Mesangial cell (primary cell): ENCODE results near the gene TMPRSS6. TPM values are rescaled to one million over a fixed set of nuclear protein-coding genes. Genes with fewer than 3 reads are reported as not detected.

ENCODE experiments used
- total RNA-seq: library from RNA; depleted of rRNA; stranded (reverse); fragments of >200 nt; gene quantifications from 2 replicates; pipeline ENCODE4 v1.2.3, GENCODE V29; 2015

Gene TMPRSS6
- not detected in 2 replicates for total RNA-seq

GRCh38 chr22:37109242-37109917 is at the start of gene TMPRSS6:
Gene TMPRSS6, minus strand, starts transcription at chr22:37109713. Its CDS starts 6,296 bp downstream, at chr22:37103417.

GRCh38 chr22:37051391-37052385 is 57.8 kb downstream of the TMPRSS6 start, which contains the start of gene KCTD17:
Gene KCTD17, plus strand, starts transcription at chr22:37051742. Its CDS starts 19 bp downstream, at chr22:37051761.

GRCh38 chr22:37019309-37020191 is 90.0 kb downstream of the TMPRSS6 start, which contains the start of the genes MPST and TST:
Gene MPST, plus strand, starts transcription at chr22:37019742. Its CDS starts 95 bp downstream, at chr22:37019837.
Gene TST, minus strand, starts transcription at chr22:37019447. Its CDS starts 715 bp downstream, at chr22:37018732.

Other genes with a start within 250 kb of the TMPRSS6 start
- gene NCF4, start 248.7 kb downstream of the TMPRSS6 start, total RNA-seq, result not detected in 2 replicates
- not detected in 2 replicates for gene CSF2RB, start 196.1 kb downstream of the TMPRSS6 start, total RNA-seq
- gene TST, start 90.3 kb downstream of the TMPRSS6 start, total RNA-seq, result 45.5 and 101 TPM in 2 replicates
- 227 and 267 TPM in 2 replicates for gene MPST, start 90.0 kb downstream of the TMPRSS6 start, total RNA-seq
- 34.7 and 35.8 TPM in 2 replicates for gene KCTD17, start 58.0 kb downstream of the TMPRSS6 start, total RNA-seq
- 0.16 and 1.8 TPM in 2 replicates for gene IL2RB, start 40.2 kb upstream of the TMPRSS6 start, total RNA-seq
- gene C1QTNF6, start 78.5 kb upstream of the TMPRSS6 start, total RNA-seq, result 7.7 and 23.1 TPM in 2 replicates
- gene SSTR3, start 102.8 kb upstream of the TMPRSS6 start, total RNA-seq, result not detected in 2 replicates
- 56.3 and 104 TPM in 2 replicates for gene RAC2, start 134.6 kb upstream of the TMPRSS6 start, total RNA-seq
- gene CYTH4, start 172.8 kb upstream of the TMPRSS6 start, total RNA-seq, result 0.65 TPM in 1 of 2 replicates, not detected in the other